ENCODE data around the gene BLMH.
A peak's percentile ranks its signal among the peaks of the same experiment; 100 is the strongest.

The BLMH gene

GRCh38 chr17:30219833-30220232 lies 71.9 kb downstream of the BLMH start:
- Histone ChIP-seq H3K9ac (ENCODE audit: low read length) (no peak overlapping the region), H3K56ac (ENCODE audit: low read length) (no peak overlapping the region), H3K4me3 (ENCODE audit: low read length) (no peak overlapping the region), H3K4me1 (ENCODE audit: control insufficient read depth, low read depth, low read length) (peaks cover 3% of the 10 kb centered on the region), H3K27ac (ENCODE audit: low read depth, low read length) (no peak overlapping the region), H2BK120ac (ENCODE audit: low read depth, low read length) (no peak overlapping the region), H2BK15ac (replicated peaks; ENCODE audit: low read depth) (no peak overlapping the region), H4K5ac (ENCODE audit: low read length) (no peak overlapping the region), H3K79me2 (ENCODE audit: control insufficient read depth, insufficient read depth, low read length) (no peaks in the 10 kb centered on the region), H2BK5ac (ENCODE audit: low read length) (no peak overlapping the region), H3K4ac (ENCODE audit: low read depth, low read length) (no peak overlapping the region), H2AK5ac (ENCODE audit: low read length) (no peak overlapping the region), H3K23ac (ENCODE audit: low read length) (no peak overlapping the region), H3K79me1 (ENCODE audit: low read length) (no peaks in the 10 kb centered on the region), H3K4me2 (ENCODE audit: low read length) (no peak overlapping the region), H3K27me3 (ENCODE audit: insufficient read depth, low read length, poor library complexity) (no peaks in the 10 kb centered on the region), H3K36me3 (ENCODE audit: control insufficient read depth, insufficient read depth, low read length) (no peaks in the 10 kb centered on the region), H4K8ac (ENCODE audit: low read depth, low read length) (no peak overlapping the region), H3K18ac (ENCODE audit: low read length) (no peak overlapping the region)
- DNase-seq, result no peak
- WGBS (ENCODE audit: extremely low coverage, insufficient coverage, low lambda C conversion rate), result no CpG with 5 or more reads among the region's 7 CpGs

GRCh38 chr17:30219315-30219714 lies 72.4 kb downstream of the BLMH start:
- WGBS (ENCODE audit: extremely low coverage, insufficient coverage, low lambda C conversion rate), result no CpG with 5 or more reads among the region's 4 CpGs
- no peaks in the 10 kb centered on the region for H3K27me3 ChIP-seq (ENCODE audit: insufficient read depth, low read length, poor library complexity)
- no peak overlapping the region for H3K4me2 ChIP-seq (ENCODE audit: low read length)

GRCh38 chr17:30218799-30219198 lies 72.9 kb downstream of the BLMH start:
- H3K23ac ChIP-seq (ENCODE audit: low read length), result no peak overlapping the region
- H2BK5ac ChIP-seq (ENCODE audit: low read length), result no peak overlapping the region
- H3K18ac ChIP-seq (ENCODE audit: low read length), result no peak overlapping the region
- no peaks in the 10 kb centered on the region for H3K79me1 ChIP-seq (ENCODE audit: low read length)
- H4K8ac ChIP-seq (ENCODE audit: low read depth, low read length), result no peak overlapping the region
- no peaks in the 10 kb centered on the region for H3K79me2 ChIP-seq (ENCODE audit: control insufficient read depth, insufficient read depth, low read length)
- no peaks in the 10 kb centered on the region for H3K27me3 ChIP-seq (ENCODE audit: insufficient read depth, low read length, poor library complexity)
- H2BK15ac ChIP-seq (replicated peaks; ENCODE audit: low read depth), result no peak overlapping the region
- H3K27ac ChIP-seq (ENCODE audit: low read depth, low read length), result no peak overlapping the region
- H3K56ac ChIP-seq (ENCODE audit: low read length), result no peak overlapping the region
- peaks cover 3% of the 10 kb centered on the region for H3K4me1 ChIP-seq (ENCODE audit: control insufficient read depth, low read depth, low read length)
- no peak overlapping the region for H4K5ac ChIP-seq (ENCODE audit: low read length)
- H2BK120ac ChIP-seq (ENCODE audit: low read depth, low read length), result no peak overlapping the region
- no peak overlapping the region for H3K9ac ChIP-seq (ENCODE audit: low read length)
- H3K4me2 ChIP-seq (ENCODE audit: low read length), result no peak overlapping the region
- H3K36me3 ChIP-seq (ENCODE audit: control insufficient read depth, insufficient read depth, low read length), result no peaks in the 10 kb centered on the region
- peak; percentile 52 for DNase-seq
- no peak overlapping the region for H3K4ac ChIP-seq (ENCODE audit: low read depth, low read length)
- no peak overlapping the region for H2AK5ac ChIP-seq (ENCODE audit: low read length)
- H3K4me3 ChIP-seq (ENCODE audit: low read length), result no peak overlapping the region
- WGBS (ENCODE audit: extremely low coverage, insufficient coverage, low lambda C conversion rate), result no CpG with 5 or more reads among the region's 9 CpGs

More at GRCh38 chr17:30219315-30219714, 72.4 kb downstream of the BLMH start:
- no peak overlapping the region for H4K8ac ChIP-seq (ENCODE audit: low read depth, low read length)
- H2BK15ac ChIP-seq (replicated peaks; ENCODE audit: low read depth), result no peak overlapping the region
- no peak for DNase-seq
- H2BK120ac ChIP-seq (ENCODE audit: low read depth, low read length), result no peak overlapping the region
- H3K4ac ChIP-seq (ENCODE audit: low read depth, low read length), result no peak overlapping the region
- no peaks in the 10 kb centered on the region for H3K79me2 ChIP-seq (ENCODE audit: control insufficient read depth, insufficient read depth, low read length)
- no peaks in the 10 kb centered on the region for H3K79me1 ChIP-seq (ENCODE audit: low read length)
- H3K4me3 ChIP-seq (ENCODE audit: low read length), result no peak overlapping the region
- no peak overlapping the region for H2AK5ac ChIP-seq (ENCODE audit: low read length)
- H3K23ac ChIP-seq (ENCODE audit: low read length), result no peak overlapping the region
- no peak overlapping the region for H3K56ac ChIP-seq (ENCODE audit: low read length)
- H3K27ac ChIP-seq (ENCODE audit: low read depth, low read length), result no peak overlapping the region
- no peak overlapping the region for H2BK5ac ChIP-seq (ENCODE audit: low read length)
- no peak overlapping the region for H3K9ac ChIP-seq (ENCODE audit: low read length)
- no peak overlapping the region for H4K5ac ChIP-seq (ENCODE audit: low read length)
- H3K18ac ChIP-seq (ENCODE audit: low read length), result no peak overlapping the region
- peaks cover 3% of the 10 kb centered on the region for H3K4me1 ChIP-seq (ENCODE audit: control insufficient read depth, low read depth, low read length)
- H3K36me3 ChIP-seq (ENCODE audit: control insufficient read depth, insufficient read depth, low read length), result no peaks in the 10 kb centered on the region

- no peak overlapping the region for H3K56ac ChIP-seq (ENCODE audit: low read length)
- no peak overlapping the region for H3K4ac ChIP-seq (ENCODE audit: low read depth, low read length)
- H2BK5ac ChIP-seq (ENCODE audit: low read length), result no peak overlapping the region
- H3K79me2 ChIP-seq (ENCODE audit: control insufficient read depth, insufficient read depth, low read length), result no peaks in the 10 kb centered on the region
- H4K5ac ChIP-seq (ENCODE audit: low read length), result no peak overlapping the region
- H2BK15ac ChIP-seq (replicated peaks; ENCODE audit: low read depth), result no peak overlapping the region
- no peak overlapping the region for H3K27ac ChIP-seq (ENCODE audit: low read depth, low read length)
- H3K36me3 ChIP-seq (ENCODE audit: control insufficient read depth, insufficient read depth, low read length), result no peaks in the 10 kb centered on the region
- no peak overlapping the region for H2AK5ac ChIP-seq (ENCODE audit: low read length)
- no peak overlapping the region for H2BK120ac ChIP-seq (ENCODE audit: low read depth, low read length)
- no peak overlapping the region for H4K8ac ChIP-seq (ENCODE audit: low read depth, low read length)
- no peak overlapping the region for H3K4me2 ChIP-seq (ENCODE audit: low read length)
- no peak overlapping the region for H3K4me3 ChIP-seq (ENCODE audit: low read length)
- H3K27me3 ChIP-seq (ENCODE audit: insufficient read depth, low read length, poor library complexity), result no peaks in the 10 kb centered on the region
- no peak overlapping the region for H3K18ac ChIP-seq (ENCODE audit: low read length)
- WGBS (ENCODE audit: extremely low coverage, insufficient coverage, low lambda C conversion rate), result no CpG with 5 or more reads among the region's 11 CpGs
- H3K4me1 ChIP-seq (ENCODE audit: control insufficient read depth, low read depth, low read length), result peaks cover 3% of the 10 kb centered on the region
- no peak overlapping the region for H3K23ac ChIP-seq (ENCODE audit: low read length)
- no peak overlapping the region for H3K9ac ChIP-seq (ENCODE audit: low read length)
- no peaks in the 10 kb centered on the region for H3K79me1 ChIP-seq (ENCODE audit: low read length)
- DNase-seq, result no peak
These were observed 73.9 kb downstream of the BLMH start for GRCh38 chr17:30217746-30218245.

- no CpG with 5 or more reads among the region's 6 CpGs for WGBS (ENCODE audit: extremely low coverage, insufficient coverage, low lambda C conversion rate)
- no peaks in the 10 kb centered on the region for H3K79me1 ChIP-seq (ENCODE audit: low read length)
- no peak overlapping the region for H4K8ac ChIP-seq (ENCODE audit: low read depth, low read length)
- H3K36me3 ChIP-seq (ENCODE audit: control insufficient read depth, insufficient read depth, low read length), result no peaks in the 10 kb centered on the region
- H4K5ac ChIP-seq (ENCODE audit: low read length), result no peak overlapping the region
- no peak overlapping the region for H2BK120ac ChIP-seq (ENCODE audit: low read depth, low read length)
- H2BK5ac ChIP-seq (ENCODE audit: low read length), result no peak overlapping the region
- no peak overlapping the region for H2BK15ac ChIP-seq (replicated peaks; ENCODE audit: low read depth)
- no peaks in the 10 kb centered on the region for H3K79me2 ChIP-seq (ENCODE audit: control insufficient read depth, insufficient read depth, low read length)
- no peaks in the 10 kb centered on the region for H3K27me3 ChIP-seq (ENCODE audit: insufficient read depth, low read length, poor library complexity)
- no peak for DNase-seq
- H3K27ac ChIP-seq (ENCODE audit: low read depth, low read length), result no peak overlapping the region
- H3K4me1 ChIP-seq (ENCODE audit: control insufficient read depth, low read depth, low read length), result peaks cover 3% of the 10 kb centered on the region
- no peak overlapping the region for H3K23ac ChIP-seq (ENCODE audit: low read length)
- no peak overlapping the region for H2AK5ac ChIP-seq (ENCODE audit: low read length)
- no peak overlapping the region for H3K4me3 ChIP-seq (ENCODE audit: low read length)
- no peak overlapping the region for H3K56ac ChIP-seq (ENCODE audit: low read length)
- H3K4ac ChIP-seq (ENCODE audit: low read depth, low read length), result no peak overlapping the region
- H3K9ac ChIP-seq (ENCODE audit: low read length), result no peak overlapping the region
- no peak overlapping the region for H3K4me2 ChIP-seq (ENCODE audit: low read length)
- H3K18ac ChIP-seq (ENCODE audit: low read length), result no peak overlapping the region
These were observed 74.7 kb downstream of the BLMH start for GRCh38 chr17:30217054-30217453.

GRCh38 chr17:30212750-30213149 lies 79.0 kb downstream of the BLMH start:
- H3K79me2 ChIP-seq (ENCODE audit: control insufficient read depth, insufficient read depth, low read length), result no peaks in the 10 kb centered on the region
- H4K8ac ChIP-seq (ENCODE audit: low read depth, low read length), result no peak overlapping the region
- no peak overlapping the region for H3K4ac ChIP-seq (ENCODE audit: low read depth, low read length)
- no peaks in the 10 kb centered on the region for H3K27me3 ChIP-seq (ENCODE audit: insufficient read depth, low read length, poor library complexity)
- no peaks in the 10 kb centered on the region for H3K4me1 ChIP-seq (ENCODE audit: control insufficient read depth, low read depth, low read length)
- H3K23ac ChIP-seq (ENCODE audit: low read length), result no peak overlapping the region
- H2BK5ac ChIP-seq (ENCODE audit: low read length), result no peak overlapping the region
- WGBS (ENCODE audit: extremely low coverage, insufficient coverage, low lambda C conversion rate), result no CpG with 5 or more reads among the region's 11 CpGs
- no peak overlapping the region for H2BK120ac ChIP-seq (ENCODE audit: low read depth, low read length)
- H4K5ac ChIP-seq (ENCODE audit: low read length), result no peak overlapping the region
- H3K56ac ChIP-seq (ENCODE audit: low read length), result no peak overlapping the region
- no peak overlapping the region for H3K4me2 ChIP-seq (ENCODE audit: low read length)
- H3K36me3 ChIP-seq (ENCODE audit: control insufficient read depth, insufficient read depth, low read length), result no peaks in the 10 kb centered on the region
- no peak overlapping the region for H3K4me3 ChIP-seq (ENCODE audit: low read length)
- no peak overlapping the region for H3K9ac ChIP-seq (ENCODE audit: low read length)
- H2BK15ac ChIP-seq (replicated peaks; ENCODE audit: low read depth), result no peak overlapping the region
- no peak for DNase-seq
- no peak overlapping the region for H3K18ac ChIP-seq (ENCODE audit: low read length)
- no peak overlapping the region for H3K27ac ChIP-seq (ENCODE audit: low read depth, low read length)
- no peaks in the 10 kb centered on the region for H3K79me1 ChIP-seq (ENCODE audit: low read length)
- H2AK5ac ChIP-seq (ENCODE audit: low read length), result no peak overlapping the region

Measured in mesendoderm (in vitro differentiated cells).